Neutrophil (primary cell): ENCODE results near the gene TM9SF1.
"Not testable (repeated sequence)": the region's sequence is repeated elsewhere in the genome, so short reads cannot be mapped to it uniquely, and the experiment has no call there.

Experiments used
- H3K27ac ChIP-seq: fragments of 200-600 bp; sonication (generic); 2 replicates; pipeline ENCODE4 v1.5.1; 2016; ENCODE audit warnings: mild to moderate bottlenecking, moderate library complexity
- H3K27me3 ChIP-seq: fragments of 200-600 bp; sonication (generic); 2 replicates; pipeline ENCODE4 v1.6.0; 2016; ENCODE audit warnings: mild to moderate bottlenecking
- H3K36me3 ChIP-seq: fragments of 200-600 bp; sonication (generic); 2 replicates; pipeline ENCODE4 v1.5.1; 2017
- H3K4me1 ChIP-seq, 2 experiments: fragments of 200-600 bp in 1 of 2; sonication (generic) in 1 of 2; 1 replicate in 1 of 2; 2 replicates in 1 of 2; pipeline versions ENCODE4 v1.5.1 to v1.6.1; 2013 to 2016; ENCODE audit warnings: low read depth in 1 of 2, low read length in 1 of 2, mild to moderate bottlenecking in 1 of 2, moderate library complexity in 1 of 2; ENCODE audit not compliant: control insufficient read depth in 1 of 2, insufficient read depth in 1 of 2
- H3K4me3 ChIP-seq, 2 experiments: fragments of 200-600 bp in 1 of 2; sonication (generic) in 1 of 2; 1 replicate in 1 of 2; 2 replicates in 1 of 2; pipeline ENCODE4 v1.5.1; 2013 to 2016; ENCODE audit warnings: low read depth in 1 of 2, low read length in 1 of 2, mild to moderate bottlenecking in 1 of 2, moderate library complexity in 1 of 2
- H3K9me3 ChIP-seq: fragments of 200-600 bp; sonication (generic); 2 replicates; pipeline ENCODE4 v1.5.1; 2016
- TF ChIP-seq, protein P1 (sequence below): fragments of 200-600 bp; sonication (generic); IDR thresholded peaks from 2 replicates; pipeline ENCODE4 v1.5.1; 2016; ENCODE audit warnings: antibody characterized with exemption

TM9SF1 gene

DNA sequence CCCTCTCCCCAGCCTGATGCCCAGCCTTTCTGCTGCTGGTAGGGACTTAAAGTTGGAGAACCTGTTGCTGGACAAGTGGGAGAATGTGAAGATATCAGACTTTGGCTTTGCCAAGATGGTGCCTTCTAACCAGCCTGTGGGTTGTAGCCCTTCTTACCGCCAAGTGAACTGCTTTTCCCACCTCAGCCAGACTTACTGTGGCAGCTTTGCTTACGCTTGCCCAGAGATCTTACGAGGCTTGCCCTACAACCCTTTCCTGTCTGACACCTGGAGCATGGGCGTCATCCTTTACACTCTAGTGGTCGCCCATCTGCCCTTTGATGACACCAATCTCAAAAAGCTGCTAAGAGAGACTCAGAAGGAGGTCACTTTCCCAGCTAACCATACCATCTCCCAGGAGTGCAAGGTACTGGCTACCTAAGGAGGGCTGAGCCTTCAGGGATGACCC lies 11.9 kb upstream of the TM9SF1 start:
- Histone ChIP-seq H3K27ac (no peak overlapping the region), H3K9me3 (no peaks in the 10 kb centered on the region), H3K36me3 (peaks cover 58% of the 10 kb centered on the region), H3K27me3 (no peaks in the 10 kb centered on the region), H3K4me1 (no peaks in the 10 kb centered on the region), H3K4me3 (no peak overlapping the region)
- TF ChIP-seq, protein P1, sequence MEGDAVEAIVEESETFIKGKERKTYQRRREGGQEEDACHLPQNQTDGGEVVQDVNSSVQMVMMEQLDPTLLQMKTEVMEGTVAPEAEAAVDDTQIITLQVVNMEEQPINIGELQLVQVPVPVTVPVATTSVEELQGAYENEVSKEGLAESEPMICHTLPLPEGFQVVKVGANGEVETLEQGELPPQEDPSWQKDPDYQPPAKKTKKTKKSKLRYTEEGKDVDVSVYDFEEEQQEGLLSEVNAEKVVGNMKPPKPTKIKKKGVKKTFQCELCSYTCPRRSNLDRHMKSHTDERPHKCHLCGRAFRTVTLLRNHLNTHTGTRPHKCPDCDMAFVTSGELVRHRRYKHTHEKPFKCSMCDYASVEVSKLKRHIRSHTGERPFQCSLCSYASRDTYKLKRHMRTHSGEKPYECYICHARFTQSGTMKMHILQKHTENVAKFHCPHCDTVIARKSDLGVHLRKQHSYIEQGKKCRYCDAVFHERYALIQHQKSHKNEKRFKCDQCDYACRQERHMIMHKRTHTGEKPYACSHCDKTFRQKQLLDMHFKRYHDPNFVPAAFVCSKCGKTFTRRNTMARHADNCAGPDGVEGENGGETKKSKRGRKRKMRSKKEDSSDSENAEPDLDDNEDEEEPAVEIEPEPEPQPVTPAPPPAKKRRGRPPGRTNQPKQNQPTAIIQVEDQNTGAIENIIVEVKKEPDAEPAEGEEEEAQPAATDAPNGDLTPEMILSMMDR: no peak

DNA sequence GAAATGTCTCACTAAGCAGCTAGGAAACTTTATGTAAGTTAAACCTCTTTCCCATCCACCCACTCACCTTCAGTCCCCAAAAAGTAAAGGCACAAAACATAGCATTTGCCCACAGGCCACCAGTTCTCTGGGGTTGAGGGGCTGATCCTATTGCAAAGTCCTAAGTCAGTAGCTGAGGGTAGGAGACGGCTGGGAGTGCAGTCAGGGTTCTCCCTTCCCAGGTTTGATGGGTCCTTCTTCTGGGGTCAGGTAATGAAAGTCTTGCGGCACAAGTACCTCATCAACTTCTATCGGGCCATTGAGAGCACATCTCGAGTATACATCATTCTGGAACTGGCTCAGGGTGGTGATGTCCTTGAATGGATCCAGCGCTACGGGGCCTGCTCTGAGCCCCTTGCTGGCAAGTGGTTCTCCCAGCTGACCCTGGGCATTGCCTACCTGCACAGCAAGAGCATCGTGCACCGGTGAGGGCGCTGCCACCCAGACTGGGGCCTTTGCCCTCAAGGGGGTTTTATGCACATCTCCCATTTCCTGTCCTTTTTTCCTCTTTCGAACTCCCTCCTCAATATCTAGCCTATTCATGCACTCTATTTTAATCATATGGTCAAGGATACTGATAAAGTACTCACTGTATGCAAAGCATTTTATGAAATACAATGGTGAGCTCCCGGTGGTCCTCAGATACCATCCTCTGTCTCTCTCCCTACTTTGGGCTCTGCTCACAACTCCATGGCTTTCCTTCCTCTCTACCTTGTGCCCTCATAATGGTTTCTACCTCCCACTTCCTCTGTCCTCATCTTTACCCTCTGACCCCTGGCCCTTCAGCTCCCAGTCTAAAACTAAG lies 11.2 kb upstream of the TM9SF1 start:
- TF ChIP-seq, protein P1: no peak
- H3K27me3 ChIP-seq: no peaks in the 10 kb centered on the region
- H3K27ac ChIP-seq: no peak overlapping the region
- no peaks in the 10 kb centered on the region for H3K4me1 ChIP-seq
- no peaks in the 10 kb centered on the region for H3K9me3 ChIP-seq
- H3K36me3 ChIP-seq: peaks cover 61% of the 10 kb centered on the region
- no peak overlapping the region for H3K4me3 ChIP-seq

DNA sequence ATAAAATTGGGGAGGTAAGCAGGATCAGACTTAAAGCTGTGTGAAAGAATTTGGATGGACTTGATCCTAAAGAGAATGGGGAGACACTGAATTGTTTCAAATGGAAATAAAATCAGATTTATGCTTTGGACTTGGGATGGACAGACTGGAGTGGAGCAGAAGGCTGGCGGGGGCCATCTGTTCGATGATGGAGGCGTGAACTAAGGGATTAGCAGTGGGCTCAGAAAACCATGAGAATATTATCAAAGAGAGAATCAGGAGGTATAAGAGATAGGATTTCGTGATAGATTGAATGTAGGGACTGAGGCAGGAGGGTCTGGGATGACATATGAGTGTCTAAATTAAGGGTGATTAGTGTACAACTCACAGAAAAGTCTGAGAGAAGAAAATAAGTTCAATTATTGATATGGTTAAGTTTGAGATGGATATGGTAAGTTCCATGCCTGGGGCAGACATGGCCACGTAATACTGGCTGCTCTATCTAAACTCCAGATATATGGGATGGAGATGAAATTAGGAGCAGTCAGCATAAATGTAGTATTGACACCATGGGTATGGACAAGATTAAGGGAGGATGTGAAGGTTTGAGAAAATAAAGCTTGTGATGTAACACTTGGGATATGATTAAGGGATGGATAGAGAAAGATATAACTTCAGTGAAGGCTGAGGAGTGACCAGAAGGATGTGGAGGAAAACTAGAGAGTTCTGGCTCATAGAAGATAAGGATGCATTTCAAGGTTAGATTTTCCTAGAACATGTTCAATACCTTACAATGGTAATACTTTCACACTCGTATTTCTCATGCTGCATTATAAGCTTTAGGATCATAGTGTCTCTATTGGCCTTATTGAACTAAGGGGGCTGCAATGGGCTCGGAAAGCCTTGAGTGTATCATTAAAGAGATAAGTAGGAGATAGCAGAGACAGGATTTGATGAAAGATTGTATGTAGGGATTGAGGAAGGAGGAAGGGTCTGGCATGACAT lies 9.2 kb upstream of the TM9SF1 start:
- no peaks in the 10 kb centered on the region for H3K4me1 ChIP-seq
- H3K27me3 ChIP-seq: no peaks in the 10 kb centered on the region
- TF ChIP-seq, protein P1: no peak
- no peak overlapping the region for H3K4me3 ChIP-seq
- H3K36me3 ChIP-seq: peaks cover 46% of the 10 kb centered on the region
- no peaks in the 10 kb centered on the region for H3K9me3 ChIP-seq
- H3K27ac ChIP-seq: no peak overlapping the region

DNA sequence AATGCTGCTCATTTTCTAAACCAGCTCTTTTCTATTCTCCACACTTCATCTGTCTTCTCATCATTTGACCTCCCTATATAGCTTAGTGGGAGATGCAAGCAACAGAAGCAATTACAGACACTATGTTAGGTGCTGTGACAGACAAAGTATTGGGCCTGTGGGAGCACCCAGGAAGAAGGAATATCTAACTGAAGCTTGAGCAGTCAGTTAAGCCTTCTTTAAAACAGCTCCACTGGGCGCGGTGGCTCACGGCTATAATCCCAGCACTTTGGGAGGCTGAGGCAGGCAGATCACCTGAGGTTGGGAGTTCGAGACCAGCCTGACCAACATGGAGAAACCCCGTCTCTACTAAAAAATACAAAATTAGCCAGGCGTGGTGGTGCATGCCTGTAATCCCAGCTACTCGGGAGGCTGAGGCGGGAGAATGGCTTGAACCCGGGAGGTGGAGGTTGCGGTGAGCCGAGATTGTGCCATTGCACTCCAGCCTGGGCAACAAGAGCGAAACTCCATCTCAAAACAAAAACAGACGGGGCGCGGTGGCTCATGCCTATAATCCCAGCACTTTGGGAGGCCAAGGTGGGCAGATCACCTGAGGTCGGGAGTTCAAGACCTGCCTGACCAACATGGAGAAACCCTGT lies 8.1 kb upstream of the TM9SF1 start:
- H3K36me3 ChIP-seq: peaks cover 37% of the 10 kb centered on the region
- H3K4me3 ChIP-seq, H3K27ac ChIP-seq, H3K9me3 ChIP-seq, H3K4me1 ChIP-seq, H3K27me3 ChIP-seq: not testable (repeated sequence)

DNA sequence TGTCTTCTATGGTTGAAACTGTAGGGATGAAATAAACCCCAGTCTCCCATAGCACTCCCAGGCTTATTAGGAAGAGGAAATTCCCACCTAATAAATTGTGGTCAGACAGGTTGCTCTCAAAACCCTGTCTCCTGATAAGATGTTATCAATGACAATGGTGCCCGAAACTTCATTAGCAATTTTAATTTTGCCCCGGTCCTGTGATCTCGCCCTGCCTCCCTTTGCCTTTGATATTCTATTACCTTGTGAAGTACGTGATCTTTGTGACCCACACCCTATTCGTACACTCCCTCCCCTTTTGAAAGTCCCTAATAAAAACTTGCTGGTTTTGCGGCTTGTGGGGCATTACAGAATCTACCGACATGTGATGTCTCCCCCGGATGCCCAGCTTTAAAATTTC lies 7.3 kb upstream of the TM9SF1 start:
- H3K36me3 ChIP-seq: peaks cover 29% of the 10 kb centered on the region
- H3K4me1 ChIP-seq, H3K27ac ChIP-seq, H3K27me3 ChIP-seq, H3K9me3 ChIP-seq, H3K4me3 ChIP-seq: not testable (repeated sequence)

DNA sequence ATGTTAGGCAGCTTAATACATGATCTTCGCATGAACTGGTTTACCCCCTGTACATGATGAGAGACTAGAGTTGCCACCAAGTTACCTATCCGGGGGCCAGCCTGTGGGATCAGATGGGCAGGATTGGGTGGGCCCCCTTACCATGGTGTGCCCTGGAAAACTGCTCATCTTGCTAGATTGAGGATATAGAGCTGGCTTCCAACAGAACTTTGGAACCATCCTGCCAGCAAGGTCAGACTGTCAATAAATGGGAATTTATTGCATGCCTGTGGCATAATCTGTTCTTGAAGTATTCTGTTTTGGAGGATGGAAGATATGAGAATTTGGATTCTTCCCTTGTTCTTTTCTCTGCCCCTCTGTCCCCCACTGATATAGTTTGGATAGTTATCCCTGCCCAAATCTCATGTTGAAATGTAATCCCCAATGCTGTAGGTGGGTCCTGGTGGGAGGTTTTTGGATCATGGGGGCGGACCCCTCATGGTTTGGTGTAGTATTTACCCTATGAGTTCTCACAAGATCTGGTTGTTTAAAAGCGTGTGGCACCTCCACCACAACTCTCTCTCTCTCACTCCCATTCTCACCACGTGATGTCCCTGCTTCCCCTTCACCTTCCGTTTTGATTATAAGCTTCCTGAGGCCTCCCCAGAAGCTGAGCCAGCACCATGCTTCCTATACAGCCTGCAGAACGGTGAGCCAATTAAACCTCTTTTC lies 3.7 kb upstream of the TM9SF1 start:
- H3K36me3 ChIP-seq: peaks cover 9% of the 10 kb centered on the region
- H3K27ac ChIP-seq: peak overlapping the region; percentile 33
- H3K27me3 ChIP-seq: no peaks in the 10 kb centered on the region
- H3K4me3 ChIP-seq: no peak overlapping the region
- peaks cover 30 to 35% of the 10 kb centered on the region in 2 experiments for H3K4me1 ChIP-seq
- H3K9me3 ChIP-seq: no peaks in the 10 kb centered on the region
- TF ChIP-seq, protein P1: no peak
